Spleen (tissue), 11 donors: Measurements from ENCODE around the gene NEUROD4. TPM values are rescaled to one million over a fixed set of nuclear protein-coding genes. Genes with fewer than 3 reads are reported as not detected.
A peak's percentile ranks its signal among the peaks of the same experiment; 100 is the strongest.

Experiments
- DNase-seq: peaks from one replicate; pipeline ENCODE4 v3.0.0-alpha.2; 2020
- H3K27ac ChIP-seq, 8 donors: fragments of 200-600 bp; sonication (generic) in 7 of 8; 1 replicate in 4 of 8; 2 replicates in 4 of 8; pipeline versions ENCODE4 v1.5.0 to v1.8.0; 2016 to 2021; ENCODE audit warnings: inconsistent platforms in 4 of 8, mild to moderate bottlenecking in 4 of 8, moderate library complexity in 1 of 8
- H3K27me3 ChIP-seq, 7 donors: fragments of 200-600 bp; sonication (generic) in 6 of 7; replicated peaks in 1 of 7; 1 replicate in 4 of 7; 2 replicates in 3 of 7; pipeline versions ENCODE4 v1.5.0 to v1.8.0; 2016 to 2021; ENCODE audit warnings: inconsistent platforms in 3 of 7, mild to moderate bottlenecking in 1 of 7
- H3K36me3 ChIP-seq, 6 donors: fragments of 200-600 bp; sonication (generic) in 5 of 6; 1 replicate in 4 of 6; 2 replicates in 2 of 6; pipeline versions ENCODE4 v1.5.0 to v1.8.0; 2016 to 2021; ENCODE audit warnings: inconsistent platforms in 2 of 6
- H3K4me1 ChIP-seq, 6 donors: fragments of 200-600 bp; sonication (generic) in 5 of 6; 1 replicate in 3 of 6; 2 replicates in 3 of 6; pipeline versions ENCODE4 v1.5.0 to v1.8.0; 2016 to 2021; ENCODE audit warnings: inconsistent platforms in 3 of 6
- H3K4me3 ChIP-seq, 8 donors: fragments of 200-600 bp; sonication (generic) in 7 of 8; 1 replicate in 4 of 8; 2 replicates in 4 of 8; pipeline versions ENCODE4 v1.5.0 to v1.8.0; 2016 to 2021; ENCODE audit warnings: inconsistent platforms in 4 of 8, mild to moderate bottlenecking in 4 of 8, moderate library complexity in 2 of 8
- H3K9me3 ChIP-seq, 8 donors: fragments of 200-600 bp; sonication (generic) in 7 of 8; 1 replicate in 4 of 8; 2 replicates in 4 of 8; pipeline versions ENCODE4 v1.5.0 to v1.8.0; 2016 to 2021; ENCODE audit warnings: inconsistent platforms in 4 of 8
- POLR2A ChIP-seq, 3 donors: fragments of 450-650 bp; IDR thresholded peaks; one replicate each; pipeline ENCODE4 v1.5.1; 2017; ENCODE audit warnings: antibody characterized with exemption in 3 of 3, mild to moderate bottlenecking in 1 of 3
- POLR2AphosphoS5 ChIP-seq, 3 donors: sonication (generic); formaldehyde crosslinking; IDR thresholded peaks; one replicate each; pipeline ENCODE4 v1.5.1; 2017; ENCODE audit warnings: antibody characterized with exemption in 3 of 3
- WGBS, 5 donors: extraction: QIAGEN DNeasy Blood & Tissue Kit in 3 of 5; methylation state at CpG; one replicate each; pipeline versions ENCODE4 v1.1.5 to v1.1.7; 2013 to 2018; 5-methylcytosine and 5-hydroxymethylcytosine counted together
- intact Hi-C: fragments of 100-400 bp; cut with DNase I; formaldehyde crosslinking; loops from one replicate; pipeline ENCODE4 v1.15.0; 2023; ENCODE audit warnings: low total_unique reads
- polyA plus RNA-seq, 3 donors: library from polyadenylated mRNA; stranded (reverse); fragments of 200-250 nt; gene quantifications; one replicate each; pipeline ENCODE4 v1.2.1, GENCODE V29; 2013
- total RNA-seq, 7 donors: library from RNA; depleted of rRNA in 3 of 7; stranded (reverse); fragments of >200 nt in 3 of 7; fragmentation: NEBNext Ultra II Directional in 4 of 7; extraction: Animal tissue kit (Norgen Biotek cat#: 25700) in 4 of 7; gene quantifications; one replicate each; pipeline versions ENCODE4 v1.1.0 to v1.2.1, GENCODE V29; 2016 to 2021
- TF ChIP-seq, protein P1 (sequence below), 11 experiments: fragments of 200-600 bp in 7 of 11; fragments of 450-650 bp in 4 of 11; sonication (generic) in 4 of 11; IDR thresholded peaks in 8 of 11; conservative IDR thresholded peaks in 3 of 11; 1 replicate in 7 of 11; 2 replicates in 4 of 11; pipeline versions ENCODE4 v1.4.0 to v1.8.0; 2016 to 2021; ENCODE audit warnings: antibody characterized with exemption in 11 of 11, inconsistent platforms in 4 of 11, mild to moderate bottlenecking in 1 of 11
- donor health status: healthy with polysubstance abuse.
- donor health status: DM: no; HTN: no; CAD: no; lungs with moderate emphysema.
- donor health status: DM: no; HTN: no; CAD: no.
- donor health status: Bipolar disorder and iron deficiency.
- donor health status: healthy.
- donor health status: DM: no; HTN: no; CAD: no.
- donor health status: DM: yes; HTN: yes; CAD: no.

NEUROD4 gene
- total and polyA plus RNA-seq, 10 donors = not detected

DNA sequence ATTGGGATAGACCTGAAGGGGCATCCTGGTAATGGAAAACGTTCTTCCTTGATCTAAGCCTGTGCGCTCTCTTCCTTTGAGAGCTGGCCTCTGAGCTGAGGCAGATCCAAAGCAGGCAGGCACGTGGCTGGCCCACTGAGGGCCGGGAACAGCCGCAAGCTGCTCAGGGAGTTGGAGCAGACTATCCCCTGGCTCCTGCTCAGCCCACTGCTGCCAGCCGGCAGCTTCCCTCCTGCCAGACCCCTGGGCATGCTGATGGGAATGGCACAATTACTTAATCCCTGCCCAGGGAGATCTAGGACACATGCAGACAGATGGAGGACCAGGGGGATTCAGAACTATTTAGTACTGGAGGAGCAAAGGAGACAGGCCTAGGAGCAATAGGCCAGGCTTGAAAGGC is 14.4 kb downstream of the NEUROD4 start:
- no peak overlapping the region for H3K27ac ChIP-seq
- H3K27me3 ChIP-seq = peaks cover 0 to 7% (median 3%) of the 10 kb centered on the region in 7 donors
- no peak for TF ChIP-seq POLR2AphosphoS5 (IDR thresholded peaks at IDR 0.05)
- no peak for TF ChIP-seq POLR2A (IDR thresholded peaks at IDR 0.05)
- TF ChIP-seq, protein P1, sequence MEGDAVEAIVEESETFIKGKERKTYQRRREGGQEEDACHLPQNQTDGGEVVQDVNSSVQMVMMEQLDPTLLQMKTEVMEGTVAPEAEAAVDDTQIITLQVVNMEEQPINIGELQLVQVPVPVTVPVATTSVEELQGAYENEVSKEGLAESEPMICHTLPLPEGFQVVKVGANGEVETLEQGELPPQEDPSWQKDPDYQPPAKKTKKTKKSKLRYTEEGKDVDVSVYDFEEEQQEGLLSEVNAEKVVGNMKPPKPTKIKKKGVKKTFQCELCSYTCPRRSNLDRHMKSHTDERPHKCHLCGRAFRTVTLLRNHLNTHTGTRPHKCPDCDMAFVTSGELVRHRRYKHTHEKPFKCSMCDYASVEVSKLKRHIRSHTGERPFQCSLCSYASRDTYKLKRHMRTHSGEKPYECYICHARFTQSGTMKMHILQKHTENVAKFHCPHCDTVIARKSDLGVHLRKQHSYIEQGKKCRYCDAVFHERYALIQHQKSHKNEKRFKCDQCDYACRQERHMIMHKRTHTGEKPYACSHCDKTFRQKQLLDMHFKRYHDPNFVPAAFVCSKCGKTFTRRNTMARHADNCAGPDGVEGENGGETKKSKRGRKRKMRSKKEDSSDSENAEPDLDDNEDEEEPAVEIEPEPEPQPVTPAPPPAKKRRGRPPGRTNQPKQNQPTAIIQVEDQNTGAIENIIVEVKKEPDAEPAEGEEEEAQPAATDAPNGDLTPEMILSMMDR (IDR thresholded peaks at IDR 0.05 in 8 of 11, conservative IDR thresholded peaks at IDR 0.05 in 3 of 11) = no peak
- H3K4me3 ChIP-seq = no peak overlapping the region
- H3K36me3 ChIP-seq = no peaks in the 10 kb centered on the region
- H3K4me1 ChIP-seq = peaks cover 0 to 28% (median 13%) of the 10 kb centered on the region in 6 donors
- 54 to 76% (median 70%) methylated on average over 6 of the region's 6 CpGs for WGBS, 5 donors
- H3K9me3 ChIP-seq = no peaks in the 10 kb centered on the region
- DNase-seq = no peak
- intact Hi-C loops = no loop called here

DNA sequence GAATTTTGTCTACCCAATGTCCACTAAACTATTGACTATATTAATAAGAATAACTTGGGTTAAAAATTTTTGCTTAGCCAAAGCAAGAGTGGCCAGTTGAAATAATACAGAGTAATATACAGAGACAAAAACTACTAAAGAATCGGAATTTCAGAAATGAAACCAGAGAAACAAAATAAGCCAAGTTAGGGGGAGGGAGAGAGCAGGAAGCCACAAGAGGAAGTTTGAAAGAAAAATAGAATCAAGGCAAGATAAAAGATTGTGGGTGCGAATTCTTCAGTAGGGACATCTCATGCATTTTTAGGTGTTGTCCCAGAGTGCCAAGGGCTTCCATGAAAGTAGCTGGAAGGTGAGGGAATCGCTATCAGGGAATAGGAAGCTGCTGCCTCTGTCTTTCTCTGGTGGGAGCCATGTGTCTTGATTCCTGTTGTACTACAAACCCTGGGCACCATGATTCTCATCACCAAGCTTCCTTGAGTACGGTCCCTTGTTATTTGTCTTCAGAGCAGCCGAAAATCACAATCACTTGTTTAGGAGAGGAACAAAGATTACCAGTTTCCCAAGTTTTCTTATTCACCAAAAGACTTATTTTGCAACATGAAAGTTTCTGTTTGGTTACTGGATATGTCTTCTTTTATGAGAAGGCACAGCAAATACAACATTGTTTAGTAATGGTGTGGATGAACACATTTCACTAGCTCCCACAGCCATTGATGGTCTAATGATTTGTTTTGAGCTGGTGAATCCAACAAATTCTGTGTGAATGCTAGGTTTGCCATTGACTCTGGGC is 16.7 kb downstream of the NEUROD4 start:
- H3K27ac ChIP-seq = peak overlapping the region in 3 of 8 donors; percentile 17 to 45 (median 25)
- TF ChIP-seq, protein P1 (IDR thresholded peaks at IDR 0.05 in 8 of 11, conservative IDR thresholded peaks at IDR 0.05 in 3 of 11) = no peak
- no peak for TF ChIP-seq POLR2A (IDR thresholded peaks at IDR 0.05)
- H3K9me3 ChIP-seq = no peaks in the 10 kb centered on the region
- peak overlapping the region in 1 of 8 donors; percentile 8 for H3K4me3 ChIP-seq
- DNase-seq = no peak
- peaks cover 0 to 7% (median 0%) of the 10 kb centered on the region in 7 donors for H3K27me3 ChIP-seq
- H3K36me3 ChIP-seq = no peaks in the 10 kb centered on the region
- 56 to 67% (median 63%) methylated on average over 5 of the region's 5 CpGs for WGBS, 5 donors
- peaks cover 0 to 34% (median 13%) of the 10 kb centered on the region in 6 donors for H3K4me1 ChIP-seq
- intact Hi-C loops = no loop called here

DNA sequence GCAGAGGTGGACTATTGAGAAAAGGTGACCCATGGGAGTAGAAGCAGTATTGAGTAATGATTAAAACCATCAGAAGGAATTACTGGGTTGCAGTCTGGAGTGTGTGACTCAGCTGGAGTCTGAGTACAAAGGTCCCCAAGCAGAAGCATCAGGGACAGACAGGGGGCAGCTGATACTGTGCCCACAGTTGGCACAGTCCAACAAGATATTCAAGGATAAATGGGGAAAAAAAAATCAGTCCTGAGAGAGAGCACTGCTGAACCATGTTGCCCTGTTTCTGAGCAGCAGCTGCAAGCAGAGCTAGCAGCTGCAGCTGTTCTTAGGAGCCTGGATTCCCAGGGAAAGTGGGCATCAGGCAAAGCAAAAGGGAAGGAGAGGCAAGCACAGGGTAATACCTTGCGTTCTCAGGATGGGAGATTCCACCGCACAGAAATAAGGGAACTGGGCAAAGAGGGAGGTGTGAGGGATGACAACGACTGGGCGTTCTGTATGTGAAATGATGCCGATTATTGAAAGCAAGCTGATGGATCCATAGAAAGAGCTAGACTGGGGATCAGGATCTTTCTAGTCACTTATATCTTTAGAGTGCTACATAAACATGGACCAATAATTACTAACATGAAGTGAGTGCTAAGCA is 17.7 kb downstream of the NEUROD4 start:
- no peak overlapping the region for H3K27ac ChIP-seq
- peaks cover 0 to 44% (median 13%) of the 10 kb centered on the region in 6 donors for H3K4me1 ChIP-seq
- no peaks in the 10 kb centered on the region for H3K36me3 ChIP-seq
- TF ChIP-seq POLR2AphosphoS5 (IDR thresholded peaks at IDR 0.05) (no peak), POLR2A (IDR thresholded peaks at IDR 0.05) (no peak)
- TF ChIP-seq, protein P1 (IDR thresholded peaks at IDR 0.05 in 8 of 11, conservative IDR thresholded peaks at IDR 0.05 in 3 of 11) = no peak
- H3K9me3 ChIP-seq = no peaks in the 10 kb centered on the region
- WGBS, 5 donors = 75 to 89% (median 82%) methylated on average over 5 of the region's 5 CpGs
- no peak for DNase-seq
- intact Hi-C loops = no loop called here
- H3K27me3 ChIP-seq = peaks cover 0 to 7% (median 0%) of the 10 kb centered on the region in 7 donors
- H3K4me3 ChIP-seq = no peak overlapping the region
